ENCODE data around the gene COL5A1.

COL5A1 gene

DNA sequence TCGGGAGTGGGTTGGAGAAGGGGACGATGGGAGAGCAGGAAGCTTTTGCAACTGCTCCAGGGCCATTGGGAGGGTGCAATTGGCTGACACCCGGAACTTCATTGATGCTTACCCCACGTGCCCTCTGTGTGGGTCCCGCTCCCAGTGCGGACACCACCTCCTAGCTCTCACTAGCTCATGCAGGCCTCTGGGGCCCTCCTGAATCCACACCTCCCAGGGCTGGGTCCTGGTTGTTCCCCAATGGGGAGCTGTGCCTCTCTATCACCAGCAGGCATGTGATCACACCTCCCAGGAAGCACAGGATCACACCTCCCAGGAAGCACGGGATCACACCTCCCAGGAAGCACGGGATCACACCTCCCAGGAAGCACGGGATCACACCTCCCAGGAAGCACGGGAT, 206.9 kb downstream of the COL5A1 start:
- ChIA-PET CTCF (no interaction called here), POLR2A (no interaction called here)
- Histone ChIP-seq H3K9me3 (ENCODE audit: control extremely low read depth in 1 of 5, control insufficient read depth in 4 of 5, insufficient read depth in 2 of 5, low read depth in 1 of 5, low read length in 4 of 5) (peaks cover 0 to 11% (median 4%) of the 10 kb centered on the region in 5 experiments), H3K27me3 (replicated peaks in 2 of 5; ENCODE audit: control insufficient read depth in 4 of 5, insufficient read depth in 5 of 5, low read length in 4 of 5) (peaks cover 0 to 2% (median 0%) of the 10 kb centered on the region in 5 experiments), H3K4me3 (ENCODE audit: control insufficient read depth in 1 of 7, extremely low read depth in 1 of 7, insufficient read depth in 4 of 7, low read depth in 2 of 7, low read length in 6 of 7) (no peak overlapping the region), H3K36me3 (ENCODE audit: control insufficient read depth in 4 of 4, insufficient read depth in 4 of 4, low read length in 3 of 4) (peaks cover 0 to 6% (median 0%) of the 10 kb centered on the region in 4 experiments), H3K4me1 (ENCODE audit: control extremely low read depth in 1 of 4, control insufficient read depth in 4 of 4, insufficient read depth in 4 of 4, low read length in 3 of 4) (peaks cover 0 to 16% (median 11%) of the 10 kb centered on the region in 4 experiments), H3K27ac (ENCODE audit: insufficient read depth in 1 of 2, low read depth in 1 of 2, low read length in 2 of 2, poor library complexity in 1 of 2, severe bottlenecking in 2 of 2) (no peak overlapping the region)
- DNase-seq: peak in 1 of 3 donors; percentile 4
- WGBS (ENCODE audit: insufficient coverage): 80% methylated on average over 5 of the region's 10 CpGs

DNA sequence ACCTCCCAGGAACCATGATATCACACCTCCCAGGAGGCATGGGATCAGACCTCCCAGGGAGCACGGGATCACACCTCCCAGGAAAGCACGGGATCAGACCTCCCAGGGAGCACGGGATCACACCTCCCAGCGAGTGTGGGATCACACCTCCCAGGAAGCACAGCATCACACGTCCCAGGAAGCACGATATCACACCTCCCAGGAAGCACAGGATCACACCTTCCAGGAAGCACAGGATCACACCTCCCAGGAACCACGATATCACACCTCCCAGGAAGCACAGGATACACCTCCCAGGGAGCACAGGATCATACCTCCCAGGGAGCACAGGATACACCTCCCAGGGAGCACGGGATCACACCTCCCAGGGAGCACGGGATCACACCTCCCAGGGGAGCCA, 209.0 kb downstream of the COL5A1 start:
- WGBS (ENCODE audit: insufficient coverage): 77% methylated on average over 3 of the region's 9 CpGs
- ChIA-PET CTCF (no interaction called here), POLR2A (no interaction called here)
- Histone ChIP-seq H3K27ac (ENCODE audit: insufficient read depth in 1 of 2, low read depth in 1 of 2, low read length in 2 of 2, poor library complexity in 1 of 2, severe bottlenecking in 2 of 2) (no peak overlapping the region), H3K27me3 (replicated peaks in 2 of 5; ENCODE audit: control insufficient read depth in 4 of 5, insufficient read depth in 5 of 5, low read length in 4 of 5) (peaks cover 0 to 2% (median 0%) of the 10 kb centered on the region in 5 experiments), H3K36me3 (ENCODE audit: control insufficient read depth in 4 of 4, insufficient read depth in 4 of 4, low read length in 3 of 4) (no peaks in the 10 kb centered on the region), H3K4me1 (ENCODE audit: control extremely low read depth in 1 of 4, control insufficient read depth in 4 of 4, insufficient read depth in 4 of 4, low read length in 3 of 4) (peaks cover 0 to 16% (median 11%) of the 10 kb centered on the region in 4 experiments), H3K9me3 (ENCODE audit: control extremely low read depth in 1 of 5, control insufficient read depth in 4 of 5, insufficient read depth in 2 of 5, low read depth in 1 of 5, low read length in 4 of 5) (peaks cover 0 to 11% (median 4%) of the 10 kb centered on the region in 5 experiments), H3K4me3 (ENCODE audit: control insufficient read depth in 1 of 7, extremely low read depth in 1 of 7, insufficient read depth in 4 of 7, low read depth in 2 of 7, low read length in 6 of 7) (no peak overlapping the region)
- no peak for DNase-seq

DNA sequence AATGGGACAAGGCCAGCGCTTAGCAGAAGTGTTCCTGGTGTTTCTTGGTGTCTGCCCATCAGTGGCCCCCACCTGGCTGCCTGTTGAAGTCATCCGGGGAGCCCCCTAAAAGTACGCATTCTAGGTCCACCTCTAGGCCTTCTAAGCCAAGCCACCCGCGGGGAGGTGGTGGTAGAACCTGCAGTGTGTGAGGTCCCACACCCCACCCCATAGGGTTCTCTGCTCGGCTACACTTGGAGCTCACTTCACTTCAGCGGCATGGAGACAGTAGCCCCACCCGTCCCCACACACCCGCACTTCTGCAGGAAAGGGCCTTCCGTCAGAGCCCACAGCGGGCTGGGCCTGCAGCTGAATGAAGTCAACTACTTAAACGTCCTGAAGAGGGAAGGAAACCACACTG, 209.4 kb downstream of the COL5A1 start:
- no peak overlapping the region for H3K27ac ChIP-seq (ENCODE audit: insufficient read depth in 1 of 2, low read depth in 1 of 2, low read length in 2 of 2, poor library complexity in 1 of 2, severe bottlenecking in 2 of 2)
- ChIA-PET CTCF (no interaction called here), POLR2A (no interaction called here)
- no peak overlapping the region for H3K4me3 ChIP-seq (ENCODE audit: control insufficient read depth in 1 of 7, extremely low read depth in 1 of 7, insufficient read depth in 4 of 7, low read depth in 2 of 7, low read length in 6 of 7)
- peaks cover 0 to 16% (median 11%) of the 10 kb centered on the region in 4 experiments for H3K4me1 ChIP-seq (ENCODE audit: control extremely low read depth in 1 of 4, control insufficient read depth in 4 of 4, insufficient read depth in 4 of 4, low read length in 3 of 4)
- WGBS (ENCODE audit: insufficient coverage): 39% methylated on average over 7 of the region's 12 CpGs
- H3K27me3 ChIP-seq (replicated peaks in 2 of 5; ENCODE audit: control insufficient read depth in 4 of 5, insufficient read depth in 5 of 5, low read length in 4 of 5): peaks cover 0 to 2% (median 0%) of the 10 kb centered on the region in 5 experiments
- H3K36me3 ChIP-seq (ENCODE audit: control insufficient read depth in 4 of 4, insufficient read depth in 4 of 4, low read length in 3 of 4): no peaks in the 10 kb centered on the region
- H3K9me3 ChIP-seq (ENCODE audit: control extremely low read depth in 1 of 5, control insufficient read depth in 4 of 5, insufficient read depth in 2 of 5, low read depth in 1 of 5, low read length in 4 of 5): peaks cover 0 to 11% (median 4%) of the 10 kb centered on the region in 5 experiments
- peak; percentile 39 to 88 (median 85) for DNase-seq

DNA sequence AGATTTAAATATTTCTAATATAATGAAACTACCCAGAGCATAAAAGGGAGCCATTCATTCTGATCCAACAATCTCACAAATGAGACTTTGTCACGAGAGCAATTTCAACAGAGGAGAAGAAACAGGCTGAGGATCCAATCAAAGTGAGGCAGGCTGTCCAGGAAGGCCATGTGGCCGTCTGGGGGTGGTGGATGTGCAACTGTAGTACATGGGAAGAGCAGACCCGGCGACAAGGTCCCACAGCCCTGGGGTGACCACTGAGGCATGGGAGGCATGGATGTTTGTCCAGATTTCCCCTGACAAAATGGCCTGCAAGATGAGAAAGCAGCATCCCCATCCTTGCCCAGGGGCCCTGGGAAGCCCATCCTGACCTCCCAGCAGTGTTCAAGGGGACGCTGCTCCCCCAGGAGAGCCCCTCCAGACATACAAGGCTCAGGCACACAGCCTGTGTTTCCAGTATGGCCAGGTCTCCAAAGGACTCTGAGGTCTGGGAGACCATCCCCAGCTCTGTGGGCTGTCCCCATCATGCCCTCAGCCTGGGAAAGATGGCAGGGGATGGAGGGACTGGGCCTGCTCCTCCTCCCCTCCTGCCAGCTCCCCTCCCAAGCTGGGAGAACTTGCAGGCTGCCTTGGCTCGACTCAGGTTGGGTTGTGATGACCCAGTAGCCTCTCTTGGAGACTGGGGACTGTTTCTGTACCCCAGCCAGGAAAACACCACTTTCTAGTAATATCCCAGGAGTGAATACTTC, 211.5 kb downstream of the COL5A1 start:
- no peaks in the 10 kb centered on the region for H3K36me3 ChIP-seq (ENCODE audit: control insufficient read depth in 4 of 4, insufficient read depth in 4 of 4, low read length in 3 of 4)
- POLR2A ChIA-PET: no interaction called here
- peaks cover 0 to 11% (median 4%) of the 10 kb centered on the region in 5 experiments for H3K9me3 ChIP-seq (ENCODE audit: control extremely low read depth in 1 of 5, control insufficient read depth in 4 of 5, insufficient read depth in 2 of 5, low read depth in 1 of 5, low read length in 4 of 5)
- H3K27me3 ChIP-seq (replicated peaks in 2 of 5; ENCODE audit: control insufficient read depth in 4 of 5, insufficient read depth in 5 of 5, low read length in 4 of 5): peaks cover 0 to 2% (median 0%) of the 10 kb centered on the region in 5 experiments
- 93% methylated on average over 5 of the region's 6 CpGs for WGBS (ENCODE audit: insufficient coverage)
- no peak for DNase-seq
- no peak overlapping the region for H3K27ac ChIP-seq (ENCODE audit: insufficient read depth in 1 of 2, low read depth in 1 of 2, low read length in 2 of 2, poor library complexity in 1 of 2, severe bottlenecking in 2 of 2)
- CTCF ChIA-PET: interaction anchor here (0.6 kb wide), 1 partner anchor 593 kb away, joined by 3 read pairs; no protein-coding TSS in a partner anchor
- H3K4me3 ChIP-seq (ENCODE audit: control insufficient read depth in 1 of 7, extremely low read depth in 1 of 7, insufficient read depth in 4 of 7, low read depth in 2 of 7, low read length in 6 of 7): no peak overlapping the region
- peaks cover 0 to 9% (median 4%) of the 10 kb centered on the region in 4 experiments for H3K4me1 ChIP-seq (ENCODE audit: control extremely low read depth in 1 of 4, control insufficient read depth in 4 of 4, insufficient read depth in 4 of 4, low read length in 3 of 4)

DNA sequence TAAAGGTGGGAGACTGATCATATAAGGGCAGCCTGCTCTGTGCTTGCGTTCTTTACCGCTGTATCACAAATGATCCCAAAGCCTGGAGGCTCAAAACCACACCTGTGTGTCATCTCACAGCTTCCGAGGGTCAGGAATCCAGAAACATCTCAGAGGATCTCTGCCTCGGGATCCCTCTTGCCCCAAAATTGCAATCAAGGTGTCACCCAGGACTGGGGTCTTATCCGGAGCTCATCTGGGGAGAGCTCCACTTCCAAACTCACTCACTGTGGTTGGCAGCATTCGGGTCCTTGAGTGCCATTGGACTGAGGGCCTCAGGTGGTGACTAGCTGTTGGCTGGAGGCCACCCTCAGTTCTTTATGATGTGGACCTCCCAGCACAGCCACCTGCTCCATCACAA, 212.3 kb downstream of the COL5A1 start:
- DNase-seq: no peak
- ChIA-PET CTCF (interaction anchor here (0.6 kb wide), 1 partner anchor 592 kb away, joined by 3 read pairs; no protein-coding TSS in a partner anchor), POLR2A (no interaction called here)
- no peaks in the 10 kb centered on the region for H3K36me3 ChIP-seq (ENCODE audit: control insufficient read depth in 4 of 4, insufficient read depth in 4 of 4, low read length in 3 of 4)
- H3K9me3 ChIP-seq (ENCODE audit: control extremely low read depth in 1 of 5, control insufficient read depth in 4 of 5, insufficient read depth in 2 of 5, low read depth in 1 of 5, low read length in 4 of 5): peaks cover 0 to 11% (median 6%) of the 10 kb centered on the region in 5 experiments
- H3K4me1 ChIP-seq (ENCODE audit: control extremely low read depth in 1 of 4, control insufficient read depth in 4 of 4, insufficient read depth in 4 of 4, low read length in 3 of 4): peaks cover 0 to 9% (median 3%) of the 10 kb centered on the region in 4 experiments
- WGBS (ENCODE audit: insufficient coverage): 97% methylated on average over 5 of the region's 6 CpGs
- H3K27ac ChIP-seq (ENCODE audit: insufficient read depth in 1 of 2, low read depth in 1 of 2, low read length in 2 of 2, poor library complexity in 1 of 2, severe bottlenecking in 2 of 2): no peak overlapping the region
- no peak overlapping the region for H3K4me3 ChIP-seq (ENCODE audit: control insufficient read depth in 1 of 7, extremely low read depth in 1 of 7, insufficient read depth in 4 of 7, low read depth in 2 of 7, low read length in 6 of 7)
- peaks cover 0 to 4% (median 0%) of the 10 kb centered on the region in 5 experiments for H3K27me3 ChIP-seq (replicated peaks in 2 of 5; ENCODE audit: control insufficient read depth in 4 of 5, insufficient read depth in 5 of 5, low read length in 4 of 5)

DNA sequence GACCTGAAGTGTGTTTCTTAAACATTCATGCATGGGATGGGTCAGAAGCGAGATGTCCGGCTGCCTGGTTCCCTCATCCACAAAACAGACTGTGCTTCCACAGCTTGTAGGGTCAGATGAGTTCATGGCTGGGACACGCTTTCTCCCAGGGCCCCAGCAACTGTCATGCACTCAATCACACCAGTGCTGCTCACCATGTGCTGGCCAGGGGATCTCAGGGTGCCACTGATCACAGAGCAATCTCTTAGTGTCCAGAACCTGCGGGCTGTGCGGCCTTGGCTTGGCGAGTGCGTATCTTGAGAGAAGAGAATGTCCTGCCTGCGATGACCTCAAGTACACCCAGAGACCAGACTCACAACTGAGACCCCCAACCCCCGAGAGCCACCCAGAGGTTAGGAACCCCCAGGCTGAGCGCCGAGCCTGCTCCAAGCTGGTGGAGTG, 213.0 kb downstream of the COL5A1 start:
- 95% methylated on average over 11 of the region's 11 CpGs for WGBS (ENCODE audit: insufficient coverage)
- H3K4me3 ChIP-seq (ENCODE audit: control insufficient read depth in 1 of 7, extremely low read depth in 1 of 7, insufficient read depth in 4 of 7, low read depth in 2 of 7, low read length in 6 of 7): no peak overlapping the region
- peaks cover 0 to 11% (median 6%) of the 10 kb centered on the region in 5 experiments for H3K9me3 ChIP-seq (ENCODE audit: control extremely low read depth in 1 of 5, control insufficient read depth in 4 of 5, insufficient read depth in 2 of 5, low read depth in 1 of 5, low read length in 4 of 5)
- H3K27me3 ChIP-seq (replicated peaks in 2 of 5; ENCODE audit: control insufficient read depth in 4 of 5, insufficient read depth in 5 of 5, low read length in 4 of 5): peaks cover 0 to 4% (median 0%) of the 10 kb centered on the region in 5 experiments
- H3K36me3 ChIP-seq (ENCODE audit: control insufficient read depth in 4 of 4, insufficient read depth in 4 of 4, low read length in 3 of 4): no peaks in the 10 kb centered on the region
- POLR2A ChIA-PET: interaction anchor here (0.6 kb wide), 1 partner anchor 1043 kb away, joined by 3 read pairs; no protein-coding TSS in a partner anchor
- peaks cover 0 to 9% (median 3%) of the 10 kb centered on the region in 4 experiments for H3K4me1 ChIP-seq (ENCODE audit: control extremely low read depth in 1 of 4, control insufficient read depth in 4 of 4, insufficient read depth in 4 of 4, low read length in 3 of 4)
- no peak for DNase-seq
- CTCF ChIA-PET: interaction anchor here (0.9 kb wide), 1 partner anchor 54 kb away, joined by 3 read pairs; no protein-coding TSS in a partner anchor
- H3K27ac ChIP-seq (ENCODE audit: insufficient read depth in 1 of 2, low read depth in 1 of 2, low read length in 2 of 2, poor library complexity in 1 of 2, severe bottlenecking in 2 of 2): no peak overlapping the region

Data from common myeloid progenitor, CD34-positive (primary cell).